Glutamatergic neuron (in vitro differentiated cells): Measurements from ENCODE around the gene ZFR. TPM values are rescaled to one million over a fixed set of nuclear protein-coding genes. Genes with fewer than 3 reads are reported as not detected.
"Not testable (repeated sequence)": the region's sequence is repeated elsewhere in the genome, so short reads cannot be mapped to it uniquely, and the experiment has no call there.

ENCODE experiments used
- DNase-seq: peaks from one replicate; pipeline ENCODE4 v3.0.0; 2022
- H3K27ac Mint-ChIP-seq: one replicate; pipeline ENCODE4 v1.8.0; 2020; ENCODE audit warnings: mild to moderate bottlenecking, mixed read lengths, inconsistent platforms; ENCODE audit not compliant: unreplicated experiment
- H3K27me3 Mint-ChIP-seq: one replicate; pipeline ENCODE4 v1.8.0; 2020; ENCODE audit warnings: mild to moderate bottlenecking, moderate library complexity, mixed read lengths, inconsistent platforms; ENCODE audit not compliant: unreplicated experiment
- H3K36me3 Mint-ChIP-seq: one replicate; pipeline ENCODE4 v1.8.0; 2020; ENCODE audit warnings: mild to moderate bottlenecking, mixed read lengths, inconsistent platforms; ENCODE audit not compliant: unreplicated experiment
- H3K4me1 Mint-ChIP-seq: one replicate; pipeline ENCODE4 v1.8.0; 2020; ENCODE audit warnings: mild to moderate bottlenecking, low read depth, mixed read lengths, inconsistent platforms; ENCODE audit not compliant: unreplicated experiment
- H3K4me3 Mint-ChIP-seq: one replicate; pipeline ENCODE4 v1.8.0; 2020; ENCODE audit warnings: mild to moderate bottlenecking, mixed read lengths, inconsistent platforms; ENCODE audit not compliant: unreplicated experiment
- H3K9me3 Mint-ChIP-seq: one replicate; pipeline ENCODE4 v1.8.0; 2020; ENCODE audit warnings: mild to moderate bottlenecking, moderate library complexity, mixed read lengths, inconsistent platforms; ENCODE audit not compliant: unreplicated experiment
- total RNA-seq: library from RNA; stranded (reverse); fragmentation: NEBNext Ultra II Directional; extraction: Animal tissue kit (Norgen Biotek cat#: 25700); gene quantifications from one replicate; pipeline ENCODE4 v1.2.1, GENCODE V29; 2021; ENCODE audit not compliant: unreplicated experiment
- TF ChIP-seq, protein P1 (sequence below): fragments of 200-600 bp; sonication (generic); IDR thresholded peaks from one replicate; pipeline ENCODE4 v1.5.0; 2021; ENCODE audit not compliant: partially characterized antibody, unreplicated experiment

ZFR gene
- total RNA-seq, 1 donor from 2014 or later, result 84.5 TPM

DNA sequence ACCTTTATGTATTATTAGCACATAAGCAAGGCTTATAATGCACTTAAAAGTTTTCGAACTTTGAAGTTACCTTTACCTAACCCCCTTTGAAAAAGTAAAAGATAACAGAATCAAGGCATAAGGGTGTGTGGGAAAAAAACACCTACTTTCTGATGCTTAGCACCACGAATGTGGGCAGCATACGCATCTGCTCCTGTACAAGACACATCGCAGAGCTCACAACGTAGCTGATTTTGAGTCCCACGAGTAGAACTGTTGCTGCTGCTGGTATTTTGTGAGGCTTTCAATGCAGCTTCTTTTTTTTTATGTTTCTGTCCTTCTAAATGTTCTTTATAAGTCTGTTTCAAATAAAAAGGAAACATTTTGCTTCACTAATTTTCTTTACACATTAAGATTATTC is 40.8 kb downstream of the ZFR start:
- Mint-ChIP-seq H3K36me3 (peaks cover 4% of the 10 kb centered on the region), H3K4me3 (no peak overlapping the region), H3K9me3 (peaks cover 2% of the 10 kb centered on the region), H3K4me1 (no peaks in the 10 kb centered on the region), H3K27ac (no peak overlapping the region), H3K27me3 (no peaks in the 10 kb centered on the region)
- TF ChIP-seq, protein P1, sequence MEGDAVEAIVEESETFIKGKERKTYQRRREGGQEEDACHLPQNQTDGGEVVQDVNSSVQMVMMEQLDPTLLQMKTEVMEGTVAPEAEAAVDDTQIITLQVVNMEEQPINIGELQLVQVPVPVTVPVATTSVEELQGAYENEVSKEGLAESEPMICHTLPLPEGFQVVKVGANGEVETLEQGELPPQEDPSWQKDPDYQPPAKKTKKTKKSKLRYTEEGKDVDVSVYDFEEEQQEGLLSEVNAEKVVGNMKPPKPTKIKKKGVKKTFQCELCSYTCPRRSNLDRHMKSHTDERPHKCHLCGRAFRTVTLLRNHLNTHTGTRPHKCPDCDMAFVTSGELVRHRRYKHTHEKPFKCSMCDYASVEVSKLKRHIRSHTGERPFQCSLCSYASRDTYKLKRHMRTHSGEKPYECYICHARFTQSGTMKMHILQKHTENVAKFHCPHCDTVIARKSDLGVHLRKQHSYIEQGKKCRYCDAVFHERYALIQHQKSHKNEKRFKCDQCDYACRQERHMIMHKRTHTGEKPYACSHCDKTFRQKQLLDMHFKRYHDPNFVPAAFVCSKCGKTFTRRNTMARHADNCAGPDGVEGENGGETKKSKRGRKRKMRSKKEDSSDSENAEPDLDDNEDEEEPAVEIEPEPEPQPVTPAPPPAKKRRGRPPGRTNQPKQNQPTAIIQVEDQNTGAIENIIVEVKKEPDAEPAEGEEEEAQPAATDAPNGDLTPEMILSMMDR, result no peak
- DNase-seq, result no peak

DNA sequence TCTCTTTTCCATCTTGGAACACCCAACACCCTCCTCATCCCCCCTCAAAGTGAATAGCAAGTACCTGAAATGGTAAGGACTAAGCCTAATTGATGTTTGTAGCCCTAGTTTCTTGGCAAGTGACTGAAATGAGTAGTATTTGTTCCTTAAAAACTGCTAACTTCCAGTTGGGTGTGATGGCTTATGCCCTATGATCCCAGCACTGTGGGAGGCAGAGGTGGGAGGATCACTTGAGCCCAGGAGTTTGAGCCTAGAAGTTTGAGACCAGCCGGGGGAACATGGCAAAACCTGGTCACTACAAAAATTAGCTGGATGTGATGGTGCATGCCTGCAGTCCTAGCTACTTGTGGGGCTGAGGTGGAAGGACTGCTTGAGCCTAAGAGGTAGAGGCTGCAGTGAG is 44.1 kb downstream of the ZFR start:
- Mint-ChIP-seq H3K27ac (no peak overlapping the region), H3K9me3 (peaks cover 2% of the 10 kb centered on the region), H3K36me3 (peaks cover 4% of the 10 kb centered on the region), H3K4me3 (no peak overlapping the region), H3K27me3 (no peaks in the 10 kb centered on the region), H3K4me1 (no peaks in the 10 kb centered on the region)
- no peak for DNase-seq
- TF ChIP-seq, protein P1, result no peak

DNA sequence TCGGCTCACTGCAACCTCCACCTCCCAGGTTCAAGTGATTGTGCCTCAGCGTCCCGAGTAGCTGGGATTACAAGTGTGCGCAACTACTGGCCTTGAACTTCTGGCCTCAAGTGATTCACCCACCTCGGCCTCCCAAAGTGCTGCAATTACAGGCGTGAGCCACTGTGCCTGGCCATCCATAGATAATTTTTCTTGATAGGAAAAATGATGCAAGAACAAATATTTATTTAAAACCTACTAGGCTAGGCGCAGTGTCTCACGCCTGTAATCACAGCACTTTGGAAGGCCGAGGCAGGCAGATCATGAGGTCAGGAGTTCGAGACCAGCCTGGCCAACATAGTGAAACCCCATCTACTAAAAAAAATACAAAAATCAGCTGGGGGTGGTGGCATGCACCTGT is 45.8 kb downstream of the ZFR start:
- not testable (repeated sequence) for DNase-seq, H3K27ac Mint-ChIP-seq, H3K4me3 Mint-ChIP-seq, H3K36me3 Mint-ChIP-seq, H3K9me3 Mint-ChIP-seq, H3K27me3 Mint-ChIP-seq, H3K4me1 Mint-ChIP-seq

DNA sequence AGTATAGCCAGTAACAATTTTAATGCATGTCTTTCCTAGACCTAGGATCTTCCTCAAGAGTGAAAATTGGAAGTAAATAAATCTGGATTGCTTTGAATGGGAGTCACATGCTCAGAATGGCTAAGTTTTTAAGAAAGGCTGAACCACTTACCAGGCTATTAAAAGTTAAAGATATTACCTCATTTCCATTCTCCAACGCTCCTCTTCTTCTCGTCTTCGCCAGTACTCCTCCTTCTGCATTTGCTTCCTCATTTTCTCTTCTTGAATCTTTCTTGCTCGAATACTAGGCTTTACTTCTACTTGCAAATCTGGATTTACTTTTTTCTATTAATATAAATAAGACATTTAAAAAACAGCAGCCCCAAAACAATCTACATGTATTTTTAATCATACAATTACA is 49.6 kb downstream of the ZFR start:
- H3K27me3 Mint-ChIP-seq, result peaks cover 2% of the 10 kb centered on the region
- no peak for DNase-seq
- H3K4me1 Mint-ChIP-seq, result peaks cover 11% of the 10 kb centered on the region
- TF ChIP-seq, protein P1, result no peak
- no peak overlapping the region for H3K4me3 Mint-ChIP-seq
- H3K9me3 Mint-ChIP-seq, result peaks cover 8% of the 10 kb centered on the region
- H3K27ac Mint-ChIP-seq, result no peak overlapping the region
- no peaks in the 10 kb centered on the region for H3K36me3 Mint-ChIP-seq

DNA sequence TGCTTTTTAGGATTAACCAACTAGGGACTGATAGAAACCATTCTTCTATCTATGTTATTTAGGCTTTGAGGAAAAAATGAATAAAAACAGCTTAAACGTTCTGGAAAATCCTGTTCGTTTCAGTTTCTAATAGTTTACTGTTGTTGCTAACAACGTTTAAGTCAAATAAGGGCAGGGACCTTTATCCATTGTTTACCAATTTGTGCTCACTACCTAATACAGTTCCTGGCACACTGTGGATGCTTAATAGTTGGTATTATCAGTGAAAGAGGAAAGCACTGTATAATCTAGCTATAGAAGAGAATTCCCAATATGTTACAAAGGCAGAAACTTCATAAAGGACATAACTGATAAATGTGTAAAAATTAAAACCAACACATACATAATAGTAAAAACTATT is 52.5 kb downstream of the ZFR start:
- peaks cover 8% of the 10 kb centered on the region for H3K9me3 Mint-ChIP-seq
- peaks cover 11% of the 10 kb centered on the region for H3K4me1 Mint-ChIP-seq
- TF ChIP-seq, protein P1, result no peak
- no peak overlapping the region for H3K4me3 Mint-ChIP-seq
- no peak overlapping the region for H3K27ac Mint-ChIP-seq
- peaks cover 2% of the 10 kb centered on the region for H3K27me3 Mint-ChIP-seq
- H3K36me3 Mint-ChIP-seq, result no peaks in the 10 kb centered on the region
- no peak for DNase-seq
